Activated CD4-positive, alpha-beta T cell treated with anti-CD3 and anti-CD28 coated beads, Interleukin-2, amount 10 ng/mL, durations not matched to agents 7 days and 5 days (primary cell): ENCODE data around the gene CES2. TPM values are rescaled to one million over a fixed set of nuclear protein-coding genes. Genes with fewer than 3 reads are reported as not detected.
A peak's percentile ranks its signal among the peaks of the same experiment; 100 is the strongest.
"Not testable (repeated sequence)": the region's sequence is repeated elsewhere in the genome, so short reads cannot be mapped to it uniquely, and the experiment has no call there.

Source experiments
- CTCF ChIA-PET: fragments of 350-600 bp; sonication (Branson Sonifier 250); formaldehyde crosslinking; loops from one replicate; lab custom pipeline; 2021; ENCODE audit warnings: antibody characterized with exemption; lab: Charles Lee
- POLR2A ChIA-PET: fragments of 350-600 bp; sonication (Branson Sonifier 250); formaldehyde crosslinking; loops from one replicate; lab custom pipeline; 2021; ENCODE audit warnings: antibody characterized with exemption; lab: Charles Lee
- DNase-seq: peaks from one replicate; pipeline ENCODE4 v3.0.0-alpha.2; 2020
- H3K27ac Mint-ChIP-seq: one replicate; pipeline ENCODE4 v1.8.0; 2021; ENCODE audit warnings: mild to moderate bottlenecking, moderate library complexity, mixed read lengths
- H3K27me3 Mint-ChIP-seq: one replicate; pipeline ENCODE4 v1.8.0; 2021; ENCODE audit warnings: mixed read lengths
- H3K36me3 Mint-ChIP-seq: one replicate; pipeline ENCODE4 v1.8.0; 2021; ENCODE audit warnings: low read depth, mixed read lengths
- H3K4me1 Mint-ChIP-seq: one replicate; pipeline ENCODE4 v1.8.0; 2021; ENCODE audit warnings: mixed read lengths
- H3K4me3 Mint-ChIP-seq: one replicate; pipeline ENCODE4 v1.8.0; 2021; ENCODE audit warnings: mild to moderate bottlenecking, moderate library complexity, mixed read lengths
- H3K9me3 Mint-ChIP-seq: one replicate; pipeline ENCODE4 v1.8.0; 2021; ENCODE audit warnings: mixed read lengths
- total RNA-seq, 2 experiments: library from RNA; stranded (reverse); gene quantifications; one replicate each; pipeline ENCODE4 v1.2.3, GENCODE V29; 2021

Gene CES2
- total RNA-seq, 2 experiments from 2014 or later: 31.5 to 34.9 TPM

DNA sequence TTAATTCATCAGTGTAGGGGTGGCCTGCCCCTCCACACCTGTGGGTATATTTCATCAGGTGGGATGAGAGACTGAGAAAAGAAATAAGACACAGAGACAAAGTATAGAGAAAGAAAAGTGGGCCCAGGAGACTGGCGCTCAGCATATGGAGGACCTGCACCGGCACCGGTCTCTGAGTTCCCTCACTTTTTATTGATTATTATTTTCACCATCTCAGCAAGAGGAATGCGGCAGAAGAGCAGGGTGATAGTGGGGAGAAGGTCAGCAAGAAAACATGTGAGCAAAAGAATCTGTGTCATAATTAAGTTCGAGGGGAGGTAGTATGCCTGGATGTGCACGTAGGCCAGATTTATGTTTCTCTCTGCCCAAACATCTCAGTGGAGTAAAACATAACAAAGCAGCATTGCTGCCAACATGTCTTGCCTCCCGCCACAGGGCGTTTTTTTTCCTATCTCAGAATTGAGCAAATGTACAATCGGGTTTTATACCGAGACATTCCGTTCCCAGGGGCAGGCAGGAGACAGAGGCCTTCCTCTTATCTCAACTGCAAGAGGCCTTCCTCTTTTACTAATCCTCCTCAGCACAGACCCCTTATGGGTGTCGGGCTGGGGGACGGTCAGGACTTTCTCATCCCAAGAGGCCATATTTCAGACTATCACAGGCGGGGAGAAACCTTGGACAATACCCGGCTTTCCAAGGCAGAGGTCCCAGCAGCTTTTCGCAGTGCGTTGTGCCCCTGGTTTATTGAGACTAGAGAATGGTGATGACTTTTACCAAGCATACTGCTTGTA is 20.2 kb downstream of the CES2 start:
- peaks cover 23% of the 10 kb centered on the region for H3K27me3 Mint-ChIP-seq
- CTCF ChIA-PET: interaction anchor here (0.6 to 1.0 kb wide), 2 partner anchors 37 to 63 kb away, joined by 3 to 4 read pairs; partner anchors contain the start of gene CDH16
- DNase-seq, H3K27ac Mint-ChIP-seq, H3K36me3 Mint-ChIP-seq, H3K4me3 Mint-ChIP-seq, POLR2A ChIA-PET, H3K9me3 Mint-ChIP-seq: not testable (repeated sequence)
- H3K4me1 Mint-ChIP-seq: peaks cover 28% of the 10 kb centered on the region

GRCh38 chr16:66956154-66956457 is 20.8 kb downstream of the CES2 start:
- H3K4me3 Mint-ChIP-seq, H3K36me3 Mint-ChIP-seq, H3K27ac Mint-ChIP-seq, H3K9me3 Mint-ChIP-seq, DNase-seq, POLR2A ChIA-PET: not testable (repeated sequence)
- Mint-ChIP-seq H3K4me1 (peaks cover 32% of the 10 kb centered on the region), H3K27me3 (peaks cover 20% of the 10 kb centered on the region)
- CTCF ChIA-PET: interaction anchor here (0.6 to 1.0 kb wide), 4 partner anchors 9 to 63 kb away, joined by 3 to 4 read pairs (median 3); partner anchors contain the start of gene CDH16

GRCh38 chr16:66958857-66959703 is 23.8 kb downstream of the CES2 start:
- Mint-ChIP-seq H3K9me3 (no peaks in the 10 kb centered on the region), H3K4me1 (peaks cover 44% of the 10 kb centered on the region), H3K27me3 (peaks cover under 1% of the 10 kb centered on the region), H3K27ac (peak overlapping the region; percentile 71), H3K4me3 (no peak overlapping the region), H3K36me3 (no peaks in the 10 kb centered on the region)
- ChIA-PET CTCF (interaction anchor here (0.6 to 4.5 kb wide), 15 partner anchors 8 to 331 kb away, joined by 3 to 19 read pairs (median 4); no protein-coding TSS in a partner anchor), POLR2A (interaction anchor here (0.7 kb wide), 1 partner anchor 200 kb away, joined by 5 read pairs; no protein-coding TSS in a partner anchor)
- no peak for DNase-seq

DNA sequence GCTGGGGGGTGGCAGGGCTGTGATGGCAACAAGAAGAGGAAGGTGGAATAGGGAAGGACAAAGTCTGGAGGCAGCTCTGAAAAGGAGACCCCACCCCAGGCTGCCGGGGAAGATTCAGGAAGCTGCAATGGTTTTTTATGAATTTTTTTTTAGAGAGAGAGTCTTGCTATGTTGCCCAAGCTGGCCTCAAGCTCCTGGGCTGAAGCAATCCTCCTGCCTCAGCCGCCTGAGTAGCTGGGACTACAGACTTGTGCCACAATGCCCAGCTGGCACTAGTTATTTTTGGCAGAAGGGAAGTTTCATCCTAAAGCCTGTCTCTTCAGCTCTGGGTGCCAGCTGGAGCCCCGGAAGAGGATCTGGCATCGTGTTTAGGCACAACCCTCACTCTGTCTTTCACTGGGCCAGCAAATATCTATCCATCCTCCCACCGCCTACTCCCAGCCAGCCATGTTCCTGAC is 24.4 kb downstream of the CES2 start:
- POLR2A ChIA-PET: interaction anchor here (0.7 kb wide), 1 partner anchor 199 kb away, joined by 5 read pairs; no protein-coding TSS in a partner anchor
- no peak for DNase-seq
- H3K27me3 Mint-ChIP-seq: no peaks in the 10 kb centered on the region
- no peaks in the 10 kb centered on the region for H3K9me3 Mint-ChIP-seq
- H3K4me1 Mint-ChIP-seq: peaks cover 44% of the 10 kb centered on the region
- CTCF ChIA-PET: interaction anchor here (0.6 to 4.5 kb wide), 8 partner anchors 9 to 331 kb away, joined by 3 to 19 read pairs (median 4); partner anchors contain the start of gene PHAF1
- no peaks in the 10 kb centered on the region for H3K36me3 Mint-ChIP-seq
- no peak overlapping the region for H3K27ac Mint-ChIP-seq
- no peak overlapping the region for H3K4me3 Mint-ChIP-seq

- ChIA-PET POLR2A (no interaction called here), CTCF (interaction anchor here (0.6 to 4.5 kb wide), 6 partner anchors 18 to 211 kb away, joined by 3 to 19 read pairs (median 4); partner anchors contain the start of gene PHAF1)
- no peak for DNase-seq
- peaks cover 44% of the 10 kb centered on the region for H3K4me1 Mint-ChIP-seq
- no peak overlapping the region for H3K4me3 Mint-ChIP-seq
- no peaks in the 10 kb centered on the region for H3K9me3 Mint-ChIP-seq
- H3K27me3 Mint-ChIP-seq: no peaks in the 10 kb centered on the region
- no peaks in the 10 kb centered on the region for H3K36me3 Mint-ChIP-seq
- peak overlapping the region; percentile 79 for H3K27ac Mint-ChIP-seq
These were observed 25.0 kb downstream of the CES2 start for GRCh38 chr16:66960270-66960669.

GRCh38 chr16:66961065-66961744 is 25.9 kb downstream of the CES2 start, which contains the start of gene CES3:
Gene CES3, plus strand, starts transcription at chr16:66961266. Its CDS starts 42 bp downstream, at chr16:66961308.
- H3K4me3 Mint-ChIP-seq: peak within 1 kb of the TSS; percentile 63
- POLR2A ChIA-PET: no interaction called here

DNA sequence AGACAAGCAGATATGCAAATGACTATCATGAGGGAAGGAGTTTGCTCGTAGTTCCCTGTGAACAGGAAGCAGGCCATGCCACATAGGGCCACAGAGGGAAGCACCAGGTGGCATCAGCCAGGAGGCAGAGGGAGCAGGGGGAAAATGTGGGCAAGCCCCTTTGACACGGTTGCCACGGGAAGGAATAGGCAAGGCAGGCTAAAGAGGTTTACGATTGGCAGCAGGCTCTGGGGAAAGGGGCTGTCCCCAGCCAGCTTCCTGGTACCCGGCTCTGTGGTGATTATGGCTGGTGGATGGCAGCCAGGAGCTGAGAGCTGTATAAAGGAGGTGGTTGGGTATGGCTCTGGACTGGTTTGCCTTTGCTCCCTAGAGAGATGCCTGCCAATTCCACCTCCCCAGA is 26.6 kb downstream of the CES2 start:
- Mint-ChIP-seq H3K4me3 (peak overlapping the region; percentile 51), H3K27ac (peak overlapping the region; percentile 91)

More at GRCh38 chr16:66961065-66961744, 25.9 kb downstream of the CES2 start, which contains the start of gene CES3:
- Mint-ChIP-seq H3K27me3 (no peaks in the 10 kb centered on the region), H3K36me3 (no peaks in the 10 kb centered on the region), H3K9me3 (no peaks in the 10 kb centered on the region), H3K27ac (peak within 1 kb of the TSS; percentile 91), H3K4me1 (peaks cover 44% of the 10 kb centered on the region)
- DNase-seq: peak; percentile 75
- CTCF ChIA-PET: interaction anchor here (0.5 to 4.5 kb wide), 20 partner anchors 9 to 214 kb away, joined by 3 to 19 read pairs (median 4); partner anchors contain the start of genes CDH16 and PHAF1

DNA sequence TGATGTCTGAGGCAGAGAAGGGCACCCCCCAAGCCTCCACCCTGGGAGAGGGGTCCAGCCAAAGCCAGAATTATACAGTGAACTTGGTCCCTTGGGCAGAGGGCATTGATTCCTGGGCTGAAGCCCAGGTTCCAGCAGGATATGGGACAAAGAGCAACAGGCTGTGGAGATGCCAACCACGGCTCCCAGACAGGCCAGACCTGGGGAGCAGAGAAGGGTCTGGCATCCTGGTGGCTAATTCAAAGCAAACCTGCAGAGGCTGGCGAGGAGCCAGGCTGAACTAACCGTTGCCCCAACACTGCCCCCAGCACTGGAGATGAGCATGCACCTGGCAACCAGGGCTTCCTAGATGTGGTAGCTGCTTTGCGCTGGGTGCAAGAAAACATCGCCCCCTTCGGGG is 28.7 kb downstream of the CES2 start:
- ChIA-PET POLR2A (no interaction called here), CTCF (interaction anchor here (0.5 to 2.6 kb wide), 8 partner anchors 10 to 221 kb away, joined by 3 to 11 read pairs (median 6); no protein-coding TSS in a partner anchor)
- H3K9me3 Mint-ChIP-seq: no peaks in the 10 kb centered on the region
- no peak for DNase-seq
- H3K4me1 Mint-ChIP-seq: peaks cover 30% of the 10 kb centered on the region
- no peak overlapping the region for H3K27ac Mint-ChIP-seq
- no peak overlapping the region for H3K4me3 Mint-ChIP-seq
- no peaks in the 10 kb centered on the region for H3K36me3 Mint-ChIP-seq
- H3K27me3 Mint-ChIP-seq: no peaks in the 10 kb centered on the region

More for the DNA sequence above, 26.6 kb downstream of the CES2 start:
- peak; percentile 21 for DNase-seq
- Mint-ChIP-seq H3K27me3 (no peaks in the 10 kb centered on the region), H3K36me3 (no peaks in the 10 kb centered on the region), H3K4me1 (peaks cover 44% of the 10 kb centered on the region), H3K9me3 (no peaks in the 10 kb centered on the region)
- ChIA-PET POLR2A (no interaction called here), CTCF (interaction anchor here (0.8 to 4.5 kb wide), 10 partner anchors 9 to 223 kb away, joined by 3 to 19 read pairs (median 4); no protein-coding TSS in a partner anchor)

DNA sequence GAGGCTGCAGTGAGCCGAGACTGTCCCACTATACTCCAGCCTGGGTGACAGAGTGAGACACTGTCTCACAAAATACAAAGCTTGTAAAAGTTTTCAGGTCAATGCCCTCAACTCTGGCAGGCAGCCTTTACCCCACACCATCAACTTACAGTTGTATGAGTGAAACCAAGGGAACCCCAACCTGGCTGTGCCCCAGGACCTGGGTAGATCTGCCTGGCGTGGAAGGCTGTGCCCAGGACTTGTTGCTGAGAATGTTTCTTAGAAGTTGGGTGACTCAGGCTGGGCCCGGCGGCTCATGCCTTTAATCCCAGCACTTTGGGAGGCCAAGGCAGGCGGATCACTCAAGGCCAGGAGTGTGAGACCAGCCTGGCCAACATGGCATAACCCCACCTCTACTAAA is 33.5 kb downstream of the CES2 start:
- CTCF ChIA-PET: interaction anchor here (1.0 to 1.7 kb wide), 5 partner anchors 8 to 217 kb away, joined by 3 to 4 read pairs (median 4); no protein-coding TSS in a partner anchor
- no peak overlapping the region for H3K4me3 Mint-ChIP-seq
- no peaks in the 10 kb centered on the region for H3K27me3 Mint-ChIP-seq
- H3K4me1 Mint-ChIP-seq: no peaks in the 10 kb centered on the region
- no peaks in the 10 kb centered on the region for H3K36me3 Mint-ChIP-seq
- no peaks in the 10 kb centered on the region for H3K9me3 Mint-ChIP-seq
- no peak for DNase-seq
- POLR2A ChIA-PET: no interaction called here
- H3K27ac Mint-ChIP-seq: no peak overlapping the region

GRCh38 chr16:66970775-66971720 is 35.7 kb downstream of the CES2 start:
- H3K27me3 Mint-ChIP-seq: no peaks in the 10 kb centered on the region
- ChIA-PET POLR2A (no interaction called here), CTCF (interaction anchor here (0.8 to 3.7 kb wide), 6 partner anchors 10 to 184 kb away, joined by 3 to 17 read pairs (median 3); partner anchors contain the start of genes CES3 and CES4A)
- DNase-seq: no peak
- H3K36me3 Mint-ChIP-seq: no peaks in the 10 kb centered on the region
- peaks cover 15% of the 10 kb centered on the region for H3K4me1 Mint-ChIP-seq
- no peak overlapping the region for H3K4me3 Mint-ChIP-seq
- H3K27ac Mint-ChIP-seq: no peak overlapping the region
- H3K9me3 Mint-ChIP-seq: no peaks in the 10 kb centered on the region

- ChIA-PET POLR2A (no interaction called here), CTCF (interaction anchor here (0.8 to 3.7 kb wide), 3 partner anchors 19 to 182 kb away, joined by 3 to 17 read pairs (median 4); no protein-coding TSS in a partner anchor)
- no peaks in the 10 kb centered on the region for H3K9me3 Mint-ChIP-seq
- no peaks in the 10 kb centered on the region for H3K27me3 Mint-ChIP-seq
- H3K36me3 Mint-ChIP-seq: no peaks in the 10 kb centered on the region
- no peak for DNase-seq
- peaks cover 31% of the 10 kb centered on the region for H3K4me1 Mint-ChIP-seq
- no peak overlapping the region for H3K27ac Mint-ChIP-seq
- no peak overlapping the region for H3K4me3 Mint-ChIP-seq
These were observed 37.7 kb downstream of the CES2 start for GRCh38 chr16:66972983-66973382.
